Testis (tissue), 3 donors: ENCODE results near the gene IL6ST. TPM values are rescaled to one million over a fixed set of nuclear protein-coding genes. Genes with fewer than 3 reads are reported as not detected.

Source experiments
- DNase-seq: peaks from one replicate; pipeline ENCODE4 v3.0.0-alpha.2; 2019
- H3K27ac ChIP-seq, 2 donors: fragments of 200-600 bp; sonication (generic); one replicate each; pipeline ENCODE4 v1.5.1; 2019
- H3K27me3 ChIP-seq: fragments of 200-600 bp; sonication (generic); one replicate; pipeline ENCODE4 v1.5.1; 2019
- H3K36me3 ChIP-seq: fragments of 200-600 bp; sonication (generic); one replicate; pipeline ENCODE4 v1.5.1; 2017; ENCODE audit warnings: low read depth; ENCODE audit errors: missing control alignments
- H3K4me1 ChIP-seq: fragments of 200-600 bp; sonication (generic); one replicate; pipeline ENCODE4 v1.5.1; 2019
- H3K4me3 ChIP-seq, 2 donors: fragments of 200-600 bp; sonication (generic); one replicate each; pipeline ENCODE4 v1.5.1; 2017 to 2019
- H3K9me3 ChIP-seq: fragments of 200-600 bp; sonication (generic); one replicate; pipeline ENCODE4 v1.5.1; 2017
- POLR2A ChIP-seq: fragments of 450-650 bp; IDR thresholded peaks from one replicate; pipeline ENCODE4 v1.6.1; 2017; ENCODE audit warnings: antibody characterized with exemption, mild to moderate bottlenecking, moderate library complexity
- WGBS, 2 donors: methylation state at CpG; one replicate each; pipeline ENCODE4 v1.1.5; 2018; 5-methylcytosine and 5-hydroxymethylcytosine counted together
- intact Hi-C: fragments of 100-400 bp; cut with DNase I; formaldehyde crosslinking; loops from one replicate; pipeline ENCODE4 v1.15.1; 2023; ENCODE audit warnings: low total_unique reads
- polyA plus RNA-seq: library from polyadenylated mRNA; stranded (reverse); fragments of 350-450 nt; fragmentation: Illumina TruSeq; extraction: RNeasy Lipid Tissue Mini Kit (QIAGEN cat#74804); gene quantifications from one replicate; pipeline ENCODE4 v1.2.3, GENCODE V29; 2014; ENCODE audit warnings: low read depth, low replicate concordance; ENCODE audit not compliant: insufficient read depth
- small RNA-seq, 2 donors: library from RNA; depleted of rRNA; stranded (forward); fragments of <200 nt; gene quantifications; one replicate each; pipeline ENCODE3, GENCODE V24; 2016
- total RNA-seq, 2 donors: library from RNA; depleted of rRNA; stranded (reverse); fragments of >200 nt; gene quantifications; one replicate each; pipeline ENCODE4 v1.2.3, GENCODE V29; 2016

Gene IL6ST
- total and polyA plus RNA-seq, 3 donors from 2014 or later: 63.0 to 98.2 (median 83.1) TPM

GRCh38 chr5:55885359-55885758, 109.4 kb downstream of the IL6ST start:
- no peak for TF ChIP-seq POLR2A
- no peak overlapping the region for H3K27ac ChIP-seq
- H3K4me1 ChIP-seq: no peaks in the 10 kb centered on the region
- H3K4me3 ChIP-seq: no peak overlapping the region
- 92 to 95% methylated on average over 9 of the region's 9 CpGs for WGBS, 2 donors
- intact Hi-C loops: no loop called here
- H3K9me3 ChIP-seq: no peaks in the 10 kb centered on the region
- DNase-seq: no peak
- no peaks in the 10 kb centered on the region for H3K27me3 ChIP-seq
- H3K36me3 ChIP-seq: no peaks in the 10 kb centered on the region

Small RNA genes lying within 50 kb of the gene (small RNA-seq; reads per million reads assigned to genes)
- gene AC016596.1 (0 reads per million in 2 donors), gene RF01210 (0 reads per million in 2 donors)

Other genes with a start within 250 kb of the IL6ST start
- 1 to 10 TPM; 2.7 to 3.1 TPM for gene IL31RA, start 143.6 kb downstream of the IL6ST start, total RNA-seq
- 3.9 TPM for gene IL31RA, start 143.6 kb downstream of the IL6ST start, polyA plus RNA-seq
- 1 to 10 TPM; 6.1 to 6.2 TPM for gene ANKRD55, start 238.4 kb upstream of the IL6ST start, total RNA-seq
- 28.1 TPM for gene ANKRD55, start 238.4 kb upstream of the IL6ST start, polyA plus RNA-seq